ENCODE data around the gene SORCS3. TPM values are rescaled to one million over a fixed set of nuclear protein-coding genes. Genes with fewer than 3 reads are reported as not detected.

Gene SORCS3
- total and polyA plus RNA-seq, 2 donors (not counting 1 experiment from before 2014, with no cell fraction given): not detected

GRCh38 chr10:104631946-104632345 lies 9.1 kb upstream of the SORCS3 start:
- Mint-ChIP-seq H3K4me1 (no peaks in the 10 kb centered on the region), H3K4me3 (no peak overlapping the region), H3K27ac (no peak overlapping the region), H3K27me3 (peaks cover 24% of the 10 kb centered on the region), H3K9me3 (ENCODE audit: insufficient read depth) (no peaks in the 10 kb centered on the region)
- Histone ChIP-seq H3K4me3 (ENCODE audit: control extremely low read depth in 1 of 5, extremely low read depth in 1 of 5, insufficient read depth in 1 of 5, low read depth in 2 of 5, low read length in 4 of 5) (no peak overlapping the region), H4K20me1 (ENCODE audit: control insufficient read depth, insufficient read depth, low read length, poor library complexity, severe bottlenecking) (no peaks in the 10 kb centered on the region), H3K9ac (ENCODE audit: low read length) (no peak overlapping the region), H3K4me1 (ENCODE audit: control insufficient read depth in 2 of 2, insufficient read depth in 2 of 2, low read length in 2 of 2) (no peaks in the 10 kb centered on the region), H3K27me3 (replicated peaks in 1 of 4; ENCODE audit: control extremely low read depth in 1 of 4, control insufficient read depth in 3 of 4, insufficient read depth in 4 of 4, low read length in 3 of 4) (peaks cover 0 to 3% (median 0%) of the 10 kb centered on the region in 4 experiments), H3K4me2 (replicated peaks; ENCODE audit: low read depth, low read length, poor library complexity, severe bottlenecking) (no peak overlapping the region), H3K79me2 (ENCODE audit: control insufficient read depth, insufficient read depth, low read length) (no peaks in the 10 kb centered on the region), H2AFZ (ENCODE audit: insufficient read depth, low read depth, low read length, poor library complexity, severe bottlenecking) (no peak overlapping the region), H3K27ac (ENCODE audit: low read length in 2 of 2) (no peak overlapping the region), H3K36me3 (replicated peaks in 1 of 2; ENCODE audit: control extremely low read depth in 1 of 2, control insufficient read depth in 1 of 2, extremely low read depth in 1 of 2, insufficient read depth in 2 of 2, low read length in 1 of 2) (no peaks in the 10 kb centered on the region), H3K9me3 (ENCODE audit: control extremely low read depth in 1 of 3, control insufficient read depth in 2 of 3, insufficient read depth in 1 of 3, low read length in 2 of 3) (peaks cover 0 to 4% (median 0%) of the 10 kb centered on the region in 3 donors)
- no peak for ATAC-seq (ENCODE audit: low read depth)
- WGBS (ENCODE audit: insufficient coverage): no CpG with 5 or more reads among the region's 3 CpGs
- intact Hi-C loops (cut with micrococcal nuclease): no loop called here
- no peak for TF ChIP-seq EZH2 (IDR thresholded peaks at IDR 0.05; ENCODE audit: borderline replicate concordance, insufficient read depth, low read depth, low read length, poor library complexity, severe bottlenecking)
- no peak for TF ChIP-seq CTCF (IDR thresholded peaks at IDR 0.05)
- ChIA-PET POLR2A (no interaction called here), CTCF (no interaction called here)
- no peak for DNase-seq

- TF ChIP-seq CTCF (IDR thresholded peaks at IDR 0.05) (no peak), EZH2 (IDR thresholded peaks at IDR 0.05; ENCODE audit: borderline replicate concordance, insufficient read depth, low read depth, low read length, poor library complexity, severe bottlenecking) (no peak)
- Histone ChIP-seq H3K79me2 (ENCODE audit: control insufficient read depth, insufficient read depth, low read length) (no peaks in the 10 kb centered on the region), H3K9ac (ENCODE audit: low read length) (no peak overlapping the region), H3K27me3 (replicated peaks in 1 of 4; ENCODE audit: control extremely low read depth in 1 of 4, control insufficient read depth in 3 of 4, insufficient read depth in 4 of 4, low read length in 3 of 4) (peaks cover 0 to 33% (median 9%) of the 10 kb centered on the region in 4 experiments), H2AFZ (ENCODE audit: insufficient read depth, low read depth, low read length, poor library complexity, severe bottlenecking) (no peak overlapping the region), H3K27ac (ENCODE audit: low read length in 2 of 2) (no peak overlapping the region), H3K4me1 (ENCODE audit: control insufficient read depth in 2 of 2, insufficient read depth in 2 of 2, low read length in 2 of 2) (no peaks in the 10 kb centered on the region), H3K4me3 (ENCODE audit: control extremely low read depth in 1 of 5, extremely low read depth in 1 of 5, insufficient read depth in 1 of 5, low read depth in 2 of 5, low read length in 4 of 5) (no peak overlapping the region), H3K4me2 (replicated peaks; ENCODE audit: low read depth, low read length, poor library complexity, severe bottlenecking) (no peak overlapping the region), H3K36me3 (replicated peaks in 1 of 2; ENCODE audit: control extremely low read depth in 1 of 2, control insufficient read depth in 1 of 2, extremely low read depth in 1 of 2, insufficient read depth in 2 of 2, low read length in 1 of 2) (no peaks in the 10 kb centered on the region), H4K20me1 (ENCODE audit: control insufficient read depth, insufficient read depth, low read length, poor library complexity, severe bottlenecking) (no peaks in the 10 kb centered on the region), H3K9me3 (ENCODE audit: control extremely low read depth in 1 of 3, control insufficient read depth in 2 of 3, insufficient read depth in 1 of 3, low read length in 2 of 3) (peaks cover 0 to 10% (median 0%) of the 10 kb centered on the region in 3 donors)
- H3K9me3 Mint-ChIP-seq (ENCODE audit: insufficient read depth): no peaks in the 10 kb centered on the region
- DNase-seq: no peak
- H3K4me3 Mint-ChIP-seq: no peak overlapping the region
- CTCF ChIA-PET: no interaction called here
- ATAC-seq (ENCODE audit: low read depth): no peak
- H3K27me3 Mint-ChIP-seq: peaks cover 61% of the 10 kb centered on the region
- POLR2A ChIA-PET: no interaction called here
- H3K4me1 Mint-ChIP-seq: no peaks in the 10 kb centered on the region
- H3K27ac Mint-ChIP-seq: no peak overlapping the region
- 5% methylated on average over 42 of the region's 42 CpGs for WGBS (ENCODE audit: insufficient coverage)
- intact Hi-C loops (cut with micrococcal nuclease): no loop called here
These were observed 2.1 kb upstream of the SORCS3 start for GRCh38 chr10:104638861-104639589.

Measured in B cell (primary cell).